GM23338 (cell line): ENCODE data around the gene NLGN1. TPM values are rescaled to one million over a fixed set of nuclear protein-coding genes. Genes with fewer than 3 reads are reported as not detected.

Experiments
- ATAC-seq: fragments of 200-7000 bp; cut with Tn5 transposase; 3 replicates; pipeline ENCODE4 v1.9.1; 2020
- DNase-seq: peaks from one replicate; pipeline ENCODE4 v3.0.0-alpha.2; 2015; ENCODE audit warnings: low spot score
- H2AFZ ChIP-seq: fragments of 200-600 bp; sonication (generic); 2 replicates; pipeline ENCODE4 v1.8.0; 2016; ENCODE audit warnings: antibody characterized with exemption, mild to moderate bottlenecking, moderate library complexity
- H3F3A ChIP-seq: fragments of 200-600 bp; sonication (generic); replicated peaks from 2 replicates; pipeline ENCODE4 v1.8.0; 2017; ENCODE audit warnings: antibody characterized with exemption, mixed run types, low read depth
- H3K27ac ChIP-seq: fragments of 200-600 bp; sonication (generic); 2 replicates; pipeline ENCODE4 v1.6.1; 2016; ENCODE audit warnings: low read depth
- H3K27me3 ChIP-seq: fragments of 200-600 bp; sonication (generic); 2 replicates; pipeline ENCODE4 v1.8.0; 2016; ENCODE audit warnings: mild to moderate bottlenecking, mixed run types, moderate library complexity; ENCODE audit not compliant: insufficient read depth
- H3K36me3 ChIP-seq: fragments of 200-600 bp; sonication (generic); 2 replicates; pipeline ENCODE4 v1.8.0; 2016; ENCODE audit warnings: mild to moderate bottlenecking; ENCODE audit not compliant: insufficient read depth
- H3K4me1 ChIP-seq: fragments of 200-600 bp; sonication (generic); 2 replicates; pipeline ENCODE4 v1.8.0; 2016; ENCODE audit warnings: mild to moderate bottlenecking, moderate library complexity; ENCODE audit not compliant: insufficient read depth
- H3K4me2 ChIP-seq: fragments of 200-600 bp; sonication (generic); 2 replicates; pipeline ENCODE4 v1.7.1; 2017; ENCODE audit warnings: mixed run types
- H3K4me3 ChIP-seq: fragments of 200-600 bp; sonication (generic); 2 replicates; pipeline ENCODE4 v1.6.1; 2016; ENCODE audit warnings: mixed run types
- H3K79me2 ChIP-seq: fragments of 200-600 bp; sonication (generic); replicated peaks from 2 replicates; pipeline ENCODE4 v1.8.0; 2017; ENCODE audit warnings: mild to moderate bottlenecking; ENCODE audit not compliant: insufficient read depth
- H3K9me2 ChIP-seq: fragments of 200-600 bp; sonication (generic); 2 replicates; pipeline ENCODE4 v1.8.0; 2017; ENCODE audit not compliant: insufficient read depth
- H4K20me1 ChIP-seq: fragments of 200-600 bp; sonication (generic); replicated peaks from 2 replicates; pipeline ENCODE4 v1.8.0; 2017; ENCODE audit warnings: mild to moderate bottlenecking; ENCODE audit not compliant: insufficient read depth
- H3K27ac Mint-ChIP-seq: 2 replicates; pipeline ENCODE4 v1.8.0; 2020; ENCODE audit warnings: inconsistent platforms, mild to moderate bottlenecking, moderate library complexity, mixed read lengths
- H3K27me3 Mint-ChIP-seq: 3 replicates; pipeline ENCODE4 v1.8.0; 2022; ENCODE audit warnings: low read depth, mild to moderate bottlenecking, moderate library complexity, mixed read lengths, inconsistent platforms; ENCODE audit not compliant: insufficient read depth, poor library complexity
- H3K36me3 Mint-ChIP-seq: 3 replicates; pipeline ENCODE4 v1.8.0; 2021; ENCODE audit warnings: low read depth, mild to moderate bottlenecking, inconsistent platforms, moderate library complexity, mixed read lengths
- H3K4me1 Mint-ChIP-seq: 3 replicates; pipeline ENCODE4 v1.8.0; 2020; ENCODE audit warnings: mild to moderate bottlenecking, inconsistent platforms, mixed read lengths
- H3K4me3 Mint-ChIP-seq: 3 replicates; pipeline ENCODE4 v1.8.0; 2021; ENCODE audit warnings: moderate library complexity, mild to moderate bottlenecking, inconsistent platforms, mixed read lengths
- H3K9me3 Mint-ChIP-seq: 3 replicates; pipeline ENCODE4 v1.8.0; 2020; ENCODE audit warnings: moderate library complexity, mild to moderate bottlenecking, inconsistent platforms, mixed read lengths
- CREB1 ChIP-seq: fragments of 250-450 bp; sonication (Bioruptor Pico); IDR thresholded peaks from 2 replicates; pipeline ENCODE4 v1.5.0; 2020; ENCODE audit warnings: low read depth, mild to moderate bottlenecking, moderate library complexity
- EZH2 ChIP-seq: fragments of 200-600 bp; sonication (generic); IDR thresholded peaks from one replicate; pipeline ENCODE4 v1.8.0; 2017; ENCODE audit warnings: antibody characterized with exemption, mild to moderate bottlenecking, low read depth; ENCODE audit not compliant: unreplicated experiment
- NANOG ChIP-seq: IDR thresholded peaks from 2 replicates; pipeline ENCODE4 v1.6.1; 2016; ENCODE audit warnings: antibody characterized with exemption, borderline replicate concordance
- POLR2AphosphoS5 ChIP-seq: IDR thresholded peaks from 2 replicates; pipeline ENCODE4 v1.6.1; 2016; ENCODE audit warnings: antibody characterized with exemption, low read depth
- STAT1 ChIP-seq: IDR thresholded peaks from one replicate; pipeline ENCODE4 v1.6.1; 2016; ENCODE audit warnings: antibody characterized with exemption; ENCODE audit not compliant: unreplicated experiment
- ZNF114 ChIP-seq: fragments of 250-450 bp; sonication (Bioruptor Pico); IDR thresholded peaks from 2 replicates; pipeline ENCODE4 v1.5.0; 2020; ENCODE audit warnings: mild to moderate bottlenecking, moderate library complexity
- ZNF331 ChIP-seq: fragments of 250-450 bp; sonication (Bioruptor Pico); IDR thresholded peaks from 2 replicates; pipeline ENCODE4 v1.5.0; 2020; ENCODE audit warnings: low read depth, mild to moderate bottlenecking, moderate library complexity
- polyA plus RNA-seq: library from polyadenylated mRNA; unstranded; fragments of >200 nt; fragmentation: Nextera tagmentation; extraction: Ambion mirVana; gene quantifications from 2 replicates; pipeline ENCODE4 v1.2.1, GENCODE V29; 2016
- total RNA-seq: library from RNA; depleted of rRNA; stranded (reverse); fragments of >200 nt; shearing (Covaris generic); gene quantifications from 2 replicates; pipeline ENCODE4 v1.2.3, GENCODE V29; 2014
- TF ChIP-seq, protein P1 (sequence below): fragments of 250-450 bp; sonication (Bioruptor Pico); IDR thresholded peaks from 2 replicates; pipeline ENCODE4 v1.5.0; 2020; ENCODE audit warnings: mild to moderate bottlenecking, moderate library complexity

The NLGN1 gene
- total and polyA plus RNA-seq, 2 experiments from 2014 or later: 6.5 to 18.6 TPM

DNA sequence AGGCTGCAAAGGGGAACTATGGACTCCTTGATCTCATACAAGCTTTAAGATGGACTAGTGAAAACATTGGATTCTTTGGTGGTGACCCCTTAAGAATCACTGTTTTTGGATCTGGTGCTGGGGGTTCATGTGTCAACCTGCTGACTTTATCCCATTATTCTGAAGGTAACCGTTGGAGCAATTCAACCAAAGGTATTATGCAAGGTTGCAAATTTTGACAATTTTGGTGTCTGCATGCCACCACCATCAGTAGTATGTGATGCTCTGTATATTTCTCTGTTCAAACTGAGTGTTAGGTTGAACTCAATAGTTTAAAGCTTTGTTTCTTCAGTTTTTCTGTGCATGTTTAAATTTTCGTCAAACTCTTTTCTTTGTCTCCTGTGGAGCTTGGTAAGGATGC lies 877.8 kb downstream of the NLGN1 start:
- Mint-ChIP-seq H3K4me3 (no peak overlapping the region), H3K9me3 (no peaks in the 10 kb centered on the region), H3K4me1 (peaks cover 14% of the 10 kb centered on the region; the same call in 2 of the 3 replicates), H3K27me3 (no peaks in the 10 kb centered on the region), H3K36me3 (no peaks in the 10 kb centered on the region), H3K27ac (no peak overlapping the region)
- no peak for DNase-seq
- no peaks in the 10 kb centered on the region for H3K79me2 ChIP-seq
- no peaks in the 10 kb centered on the region for H4K20me1 ChIP-seq
- H3K4me2 ChIP-seq: no peak overlapping the region
- no peak overlapping the region for H3K27ac ChIP-seq
- no peak overlapping the region for H2AFZ ChIP-seq
- TF ChIP-seq CREB1 (CRISPR knock-in tag) (no peak), ZNF114 (CRISPR knock-in tag) (no peak), EZH2 (no peak), POLR2AphosphoS5 (no peak), STAT1 (no peak), ZNF331 (no peak), NANOG (no peak)
- TF ChIP-seq, protein P1, sequence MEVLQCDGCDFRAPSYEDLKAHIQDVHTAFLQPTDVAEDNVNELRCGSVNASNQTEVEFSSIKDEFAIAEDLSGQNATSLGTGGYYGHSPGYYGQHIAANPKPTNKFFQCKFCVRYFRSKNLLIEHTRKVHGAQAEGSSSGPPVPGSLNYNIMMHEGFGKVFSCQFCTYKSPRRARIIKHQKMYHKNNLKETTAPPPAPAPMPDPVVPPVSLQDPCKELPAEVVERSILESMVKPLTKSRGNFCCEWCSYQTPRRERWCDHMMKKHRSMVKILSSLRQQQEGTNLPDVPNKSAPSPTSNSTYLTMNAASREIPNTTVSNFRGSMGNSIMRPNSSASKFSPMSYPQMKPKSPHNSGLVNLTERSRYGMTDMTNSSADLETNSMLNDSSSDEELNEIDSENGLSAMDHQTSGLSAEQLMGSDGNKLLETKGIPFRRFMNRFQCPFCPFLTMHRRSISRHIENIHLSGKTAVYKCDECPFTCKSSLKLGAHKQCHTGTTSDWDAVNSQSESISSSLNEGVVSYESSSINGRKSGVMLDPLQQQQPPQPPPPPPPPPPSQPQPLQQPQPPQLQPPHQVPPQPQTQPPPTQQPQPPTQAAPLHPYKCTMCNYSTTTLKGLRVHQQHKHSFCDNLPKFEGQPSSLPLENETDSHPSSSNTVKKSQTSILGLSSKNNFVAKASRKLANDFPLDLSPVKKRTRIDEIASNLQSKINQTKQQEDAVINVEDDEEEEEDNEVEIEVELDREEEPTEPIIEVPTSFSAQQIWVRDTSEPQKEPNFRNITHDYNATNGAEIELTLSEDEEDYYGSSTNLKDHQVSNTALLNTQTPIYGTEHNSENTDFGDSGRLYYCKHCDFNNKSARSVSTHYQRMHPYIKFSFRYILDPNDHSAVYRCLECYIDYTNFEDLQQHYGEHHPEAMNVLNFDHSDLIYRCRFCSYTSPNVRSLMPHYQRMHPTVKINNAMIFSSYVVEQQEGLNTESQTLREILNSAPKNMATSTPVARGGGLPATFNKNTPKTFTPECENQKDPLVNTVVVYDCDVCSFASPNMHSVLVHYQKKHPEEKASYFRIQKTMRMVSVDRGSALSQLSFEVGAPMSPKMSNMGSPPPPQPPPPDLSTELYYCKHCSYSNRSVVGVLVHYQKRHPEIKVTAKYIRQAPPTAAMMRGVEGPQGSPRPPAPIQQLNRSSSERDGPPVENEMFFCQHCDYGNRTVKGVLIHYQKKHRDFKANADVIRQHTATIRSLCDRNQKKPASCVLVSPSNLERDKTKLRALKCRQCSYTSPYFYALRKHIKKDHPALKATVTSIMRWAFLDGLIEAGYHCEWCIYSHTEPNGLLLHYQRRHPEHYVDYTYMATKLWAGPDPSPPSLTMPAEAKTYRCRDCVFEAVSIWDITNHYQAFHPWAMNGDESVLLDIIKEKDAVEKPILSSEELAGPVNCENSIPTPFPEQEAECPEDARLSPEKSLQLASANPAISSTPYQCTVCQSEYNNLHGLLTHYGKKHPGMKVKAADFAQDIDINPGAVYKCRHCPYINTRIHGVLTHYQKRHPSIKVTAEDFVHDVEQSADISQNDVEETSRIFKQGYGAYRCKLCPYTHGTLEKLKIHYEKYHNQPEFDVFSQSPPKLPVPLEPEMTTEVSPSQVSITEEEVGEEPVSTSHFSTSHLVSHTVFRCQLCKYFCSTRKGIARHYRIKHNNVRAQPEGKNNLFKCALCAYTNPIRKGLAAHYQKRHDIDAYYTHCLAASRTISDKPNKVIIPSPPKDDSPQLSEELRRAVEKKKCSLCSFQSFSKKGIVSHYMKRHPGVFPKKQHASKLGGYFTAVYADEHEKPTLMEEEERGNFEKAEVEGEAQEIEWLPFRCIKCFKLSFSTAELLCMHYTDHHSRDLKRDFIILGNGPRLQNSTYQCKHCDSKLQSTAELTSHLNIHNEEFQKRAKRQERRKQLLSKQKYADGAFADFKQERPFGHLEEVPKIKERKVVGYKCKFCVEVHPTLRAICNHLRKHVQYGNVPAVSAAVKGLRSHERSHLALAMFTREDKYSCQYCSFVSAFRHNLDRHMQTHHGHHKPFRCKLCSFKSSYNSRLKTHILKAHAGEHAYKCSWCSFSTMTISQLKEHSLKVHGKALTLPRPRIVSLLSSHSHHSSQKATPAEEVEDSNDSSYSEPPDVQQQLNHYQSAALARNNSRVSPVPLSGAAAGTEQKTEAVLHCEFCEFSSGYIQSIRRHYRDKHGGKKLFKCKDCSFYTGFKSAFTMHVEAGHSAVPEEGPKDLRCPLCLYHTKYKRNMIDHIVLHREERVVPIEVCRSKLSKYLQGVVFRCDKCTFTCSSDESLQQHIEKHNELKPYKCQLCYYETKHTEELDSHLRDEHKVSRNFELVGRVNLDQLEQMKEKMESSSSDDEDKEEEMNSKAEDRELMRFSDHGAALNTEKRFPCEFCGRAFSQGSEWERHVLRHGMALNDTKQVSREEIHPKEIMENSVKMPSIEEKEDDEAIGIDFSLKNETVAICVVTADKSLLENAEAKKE (CRISPR knock-in tag): no peak
- no peaks in the 10 kb centered on the region for H3K9me2 ChIP-seq
- no peaks in the 10 kb centered on the region for H3K36me3 ChIP-seq
- peaks cover 8% of the 10 kb centered on the region for H3K4me1 ChIP-seq
- no peaks in the 10 kb centered on the region for H3K27me3 ChIP-seq
- H3K4me3 ChIP-seq: no peak overlapping the region
- ATAC-seq: no peak
- no peaks in the 10 kb centered on the region for H3F3A ChIP-seq

DNA sequence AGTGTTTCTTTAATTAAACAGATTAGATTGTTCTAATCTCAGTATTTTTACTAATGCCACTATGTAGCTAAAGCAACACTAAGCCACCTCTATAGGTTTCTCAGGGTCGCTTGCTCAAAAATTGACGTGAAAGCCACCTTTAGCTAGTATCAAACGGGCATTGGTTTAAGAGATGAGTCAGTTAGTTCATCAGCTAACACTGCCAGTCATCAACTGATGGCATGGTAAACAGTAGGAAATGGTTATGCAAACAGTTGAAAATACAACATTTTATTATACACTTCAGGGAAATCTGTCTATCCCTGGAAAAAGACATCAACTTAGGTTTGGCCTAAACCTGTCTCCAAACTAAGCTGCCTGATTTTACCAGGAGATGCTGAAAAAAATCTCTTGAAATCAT lies 879.3 kb downstream of the NLGN1 start:
- Histone ChIP-seq H2AFZ (no peak overlapping the region), H3K9me2 (no peaks in the 10 kb centered on the region), H3K4me3 (no peak overlapping the region), H3K36me3 (no peaks in the 10 kb centered on the region), H3K4me2 (no peak overlapping the region), H3K79me2 (no peaks in the 10 kb centered on the region), H3K4me1 (peaks cover 8% of the 10 kb centered on the region), H4K20me1 (no peaks in the 10 kb centered on the region), H3K27ac (no peak overlapping the region), H3F3A (no peaks in the 10 kb centered on the region), H3K27me3 (no peaks in the 10 kb centered on the region)
- Mint-ChIP-seq H3K27ac (no peak overlapping the region), H3K9me3 (no peaks in the 10 kb centered on the region), H3K4me3 (no peak overlapping the region), H3K36me3 (peaks cover 4% of the 10 kb centered on the region; the same call in 1 of the 3 replicates), H3K4me1 (peaks cover 14% of the 10 kb centered on the region; the same call in 2 of the 3 replicates), H3K27me3 (no peaks in the 10 kb centered on the region)
- DNase-seq: no peak
- ATAC-seq: no peak
- no peak for TF ChIP-seq POLR2AphosphoS5
- TF ChIP-seq STAT1: no peak
- TF ChIP-seq, protein P1 (CRISPR knock-in tag): no peak
